DOHH2 (cell line): ENCODE data around the gene TRPM2.

ENCODE experiments used
- H3F3A ChIP-seq: fragments of 200-600 bp; sonication (generic), shearing (Covaris generic); 2 replicates; pipeline ENCODE4 v1.6.0; 2016; ENCODE audit warnings: antibody characterized with exemption, mild to moderate bottlenecking; ENCODE audit not compliant: control insufficient read depth, insufficient read depth
- H3K27ac ChIP-seq: fragments of 200-600 bp; sonication (generic); 2 replicates; pipeline ENCODE4 v1.5.1; 2014; ENCODE audit warnings: low read depth, mild to moderate bottlenecking, low read length, moderate library complexity
- H3K27me3 ChIP-seq: fragments of 200-600 bp; sonication (generic); 2 replicates; pipeline ENCODE4 v1.6.1; 2014; ENCODE audit warnings: mild to moderate bottlenecking, low read length, mixed read lengths; ENCODE audit not compliant: control insufficient read depth
- H3K36me3 ChIP-seq: fragments of 200-600 bp; sonication (generic); 2 replicates; pipeline ENCODE4 v1.6.1; 2014; ENCODE audit warnings: mild to moderate bottlenecking, low read length, moderate library complexity, mixed read lengths; ENCODE audit not compliant: control insufficient read depth
- H3K4me1 ChIP-seq: fragments of 200-600 bp; sonication (generic); 2 replicates; pipeline ENCODE4 v1.6.1; 2014; ENCODE audit warnings: mild to moderate bottlenecking, low read length, mixed read lengths; ENCODE audit not compliant: control insufficient read depth
- H3K4me2 ChIP-seq: fragments of 200-600 bp; sonication (generic); 2 replicates; pipeline ENCODE4 v1.6.0; 2014; ENCODE audit warnings: mild to moderate bottlenecking, low read length, moderate library complexity
- H3K4me3 ChIP-seq: fragments of 200-600 bp; sonication (generic); 2 replicates; pipeline ENCODE4 v1.5.1; 2014; ENCODE audit warnings: mild to moderate bottlenecking, low read length, mixed read lengths
- H3K79me2 ChIP-seq: fragments of 200-600 bp; sonication (generic); 2 replicates; pipeline ENCODE4 v1.6.1; 2014; ENCODE audit warnings: mild to moderate bottlenecking, low read length, mixed read lengths; ENCODE audit not compliant: control insufficient read depth
- H3K9me2 ChIP-seq: fragments of 200-600 bp; sonication (generic); replicated peaks from 2 replicates; pipeline ENCODE4 v1.6.1; 2014; ENCODE audit warnings: mild to moderate bottlenecking, low read length, mixed read lengths; ENCODE audit not compliant: control insufficient read depth
- H3K9me3 ChIP-seq: fragments of 200-600 bp; sonication (generic); 2 replicates; pipeline ENCODE4 v1.6.1; 2014; ENCODE audit warnings: antibody characterized with exemption, low read length, mixed read lengths; ENCODE audit not compliant: control insufficient read depth, insufficient read depth
- H4K20me1 ChIP-seq: fragments of 200-600 bp; sonication (generic); 2 replicates; pipeline ENCODE4 v1.6.0; 2014; ENCODE audit warnings: low read depth, mild to moderate bottlenecking, antibody characterized with exemption, low read length, moderate library complexity; ENCODE audit not compliant: control insufficient read depth, insufficient read depth
- CTCF ChIP-seq: fragments of 200-600 bp; sonication (generic); IDR thresholded peaks from one replicate; pipeline ENCODE4 v1.5.1; 2014; ENCODE audit warnings: antibody characterized with exemption, mild to moderate bottlenecking, low read depth, low read length; ENCODE audit not compliant: poor library complexity, severe bottlenecking
- EZH2phosphoT487 ChIP-seq: fragments of 200-600 bp; sonication (generic); IDR thresholded peaks from 2 replicates; pipeline ENCODE4 v1.6.1; 2017; ENCODE audit warnings: borderline replicate concordance, mild to moderate bottlenecking, antibody characterized with exemption, low read length, moderate library complexity, mixed read lengths

TRPM2 gene

GRCh38 chr21:44425895-44426662, 72.7 kb downstream of the TRPM2 start:
- no peaks in the 10 kb centered on the region for H4K20me1 ChIP-seq
- H3K27me3 ChIP-seq: no peaks in the 10 kb centered on the region
- H3K9me2 ChIP-seq: no peaks in the 10 kb centered on the region
- no peak overlapping the region for H3K4me3 ChIP-seq
- no peak for TF ChIP-seq CTCF
- TF ChIP-seq EZH2phosphoT487: no peak
- no peaks in the 10 kb centered on the region for H3K36me3 ChIP-seq
- no peaks in the 10 kb centered on the region for H3K79me2 ChIP-seq
- H3F3A ChIP-seq: peaks cover 10% of the 10 kb centered on the region
- H3K4me1 ChIP-seq: peaks cover 4% of the 10 kb centered on the region
- H3K27ac ChIP-seq: no peak overlapping the region
- peaks cover 27% of the 10 kb centered on the region for H3K9me3 ChIP-seq
- no peak overlapping the region for H3K4me2 ChIP-seq

- H3K9me2 ChIP-seq: no peaks in the 10 kb centered on the region
- no peaks in the 10 kb centered on the region for H3K27me3 ChIP-seq
- no peak overlapping the region for H3K4me3 ChIP-seq
- peaks cover 27% of the 10 kb centered on the region for H3K9me3 ChIP-seq
- peaks cover 10% of the 10 kb centered on the region for H3F3A ChIP-seq
- H3K4me2 ChIP-seq: no peak overlapping the region
- TF ChIP-seq EZH2phosphoT487 (no peak), CTCF (no peak)
- no peaks in the 10 kb centered on the region for H3K79me2 ChIP-seq
- no peaks in the 10 kb centered on the region for H3K36me3 ChIP-seq
- no peaks in the 10 kb centered on the region for H4K20me1 ChIP-seq
- H3K4me1 ChIP-seq: peaks cover 4% of the 10 kb centered on the region
- no peak overlapping the region for H3K27ac ChIP-seq
These were observed 73.3 kb downstream of the TRPM2 start for GRCh38 chr21:44426663-44427191.

- no peaks in the 10 kb centered on the region for H4K20me1 ChIP-seq
- no peaks in the 10 kb centered on the region for H3K9me2 ChIP-seq
- no peak overlapping the region for H3K4me3 ChIP-seq
- no peaks in the 10 kb centered on the region for H3K79me2 ChIP-seq
- no peak overlapping the region for H3K4me2 ChIP-seq
- H3K27ac ChIP-seq: no peak overlapping the region
- peaks cover 10% of the 10 kb centered on the region for H3F3A ChIP-seq
- no peaks in the 10 kb centered on the region for H3K36me3 ChIP-seq
- H3K4me1 ChIP-seq: peaks cover 4% of the 10 kb centered on the region
- TF ChIP-seq EZH2phosphoT487: no peak
- TF ChIP-seq CTCF: no peak
- peaks cover 27% of the 10 kb centered on the region for H3K9me3 ChIP-seq
- H3K27me3 ChIP-seq: no peaks in the 10 kb centered on the region
These were observed 74.1 kb downstream of the TRPM2 start for GRCh38 chr21:44427241-44428120.
